Effector memory CD4-positive, alpha-beta T cell (primary cell): ENCODE measurements around the gene FAM187B.
A peak's percentile ranks its signal among the peaks of the same experiment; 100 is the strongest.
"Not testable (repeated sequence)": the region's sequence is repeated elsewhere in the genome, so short reads cannot be mapped to it uniquely, and the experiment has no call there.

ENCODE experiments used
- DNase-seq, 3 donors: peaks; one replicate each; pipeline ENCODE4 v3.0.0-alpha.2; 2020
- H3K27ac ChIP-seq: 2 replicates; pipeline ENCODE4 v1.7.0; 2013; ENCODE audit warnings: mild to moderate bottlenecking, low read length, moderate library complexity; ENCODE audit not compliant: insufficient read depth, poor library complexity, severe bottlenecking
- H3K27me3 ChIP-seq: replicated peaks from 2 replicates; pipeline ENCODE4 v1.7.0; 2013; ENCODE audit warnings: mild to moderate bottlenecking, low read length; ENCODE audit not compliant: insufficient read depth, control insufficient read depth, poor library complexity, severe bottlenecking
- H3K36me3 ChIP-seq: 2 replicates; pipeline ENCODE4 v1.7.0; 2013; ENCODE audit warnings: mild to moderate bottlenecking, low read length, moderate library complexity; ENCODE audit not compliant: control insufficient read depth, insufficient read depth
- H3K4me1 ChIP-seq: 2 replicates; pipeline ENCODE4 v1.7.0; 2013; ENCODE audit warnings: low read length, mild to moderate bottlenecking; ENCODE audit not compliant: control insufficient read depth, insufficient read depth, poor library complexity, severe bottlenecking
- H3K4me3 ChIP-seq: 2 replicates; pipeline ENCODE4 v1.7.0; 2013; ENCODE audit warnings: low read length, low read depth, mild to moderate bottlenecking; ENCODE audit not compliant: insufficient read depth, poor library complexity, severe bottlenecking
- H3K9me3 ChIP-seq: 2 replicates; pipeline ENCODE4 v1.7.0; 2013; ENCODE audit warnings: mild to moderate bottlenecking, low read length, moderate library complexity; ENCODE audit not compliant: control insufficient read depth

FAM187B gene

GRCh38 chr19:35199481-35199880 lies 29.1 kb downstream of the FAM187B start:
- no peaks in the 10 kb centered on the region for H3K9me3 ChIP-seq
- H3K27me3 ChIP-seq: no peaks in the 10 kb centered on the region
- H3K4me3 ChIP-seq: no peak overlapping the region
- peaks cover 11% of the 10 kb centered on the region for H3K4me1 ChIP-seq
- no peaks in the 10 kb centered on the region for H3K36me3 ChIP-seq
- no peak overlapping the region for H3K27ac ChIP-seq
- DNase-seq: no peak

- H3K27ac ChIP-seq, H3K9me3 ChIP-seq, H3K36me3 ChIP-seq, H3K27me3 ChIP-seq, DNase-seq, H3K4me1 ChIP-seq, H3K4me3 ChIP-seq: not testable (repeated sequence)
Measured at GRCh38 chr19:35196861-35197260, 31.7 kb downstream of the FAM187B start.

- no peaks in the 10 kb centered on the region for H3K9me3 ChIP-seq
- H3K27me3 ChIP-seq: no peaks in the 10 kb centered on the region
- no peak for DNase-seq
- H3K4me3 ChIP-seq: no peak overlapping the region
- no peak overlapping the region for H3K27ac ChIP-seq
- no peaks in the 10 kb centered on the region for H3K4me1 ChIP-seq
- no peaks in the 10 kb centered on the region for H3K36me3 ChIP-seq
Measured at GRCh38 chr19:35195830-35196229, 32.7 kb downstream of the FAM187B start.

- Histone ChIP-seq H3K4me1 (no peaks in the 10 kb centered on the region), H3K9me3 (no peaks in the 10 kb centered on the region), H3K27me3 (no peaks in the 10 kb centered on the region), H3K4me3 (no peak overlapping the region), H3K27ac (no peak overlapping the region), H3K36me3 (no peaks in the 10 kb centered on the region)
- no peak for DNase-seq
Measured at GRCh38 chr19:35194012-35194984, 34.2 kb downstream of the FAM187B start.

GRCh38 chr19:35184884-35185283 lies 43.7 kb downstream of the FAM187B start:
- Histone ChIP-seq H3K27ac (no peak overlapping the region), H3K9me3 (no peaks in the 10 kb centered on the region), H3K4me3 (no peak overlapping the region), H3K4me1 (no peaks in the 10 kb centered on the region), H3K36me3 (no peaks in the 10 kb centered on the region), H3K27me3 (no peaks in the 10 kb centered on the region)
- DNase-seq: no peak

- Histone ChIP-seq H3K27ac (no peak overlapping the region), H3K36me3 (no peaks in the 10 kb centered on the region), H3K27me3 (no peaks in the 10 kb centered on the region), H3K4me3 (no peak overlapping the region), H3K9me3 (no peaks in the 10 kb centered on the region), H3K4me1 (no peaks in the 10 kb centered on the region)
- no peak for DNase-seq
Measured at GRCh38 chr19:35184267-35184666, 44.3 kb downstream of the FAM187B start.

- no peak overlapping the region for H3K4me3 ChIP-seq
- no peak for DNase-seq
- H3K36me3 ChIP-seq: no peaks in the 10 kb centered on the region
- no peaks in the 10 kb centered on the region for H3K27me3 ChIP-seq
- H3K9me3 ChIP-seq: no peaks in the 10 kb centered on the region
- H3K27ac ChIP-seq: no peak overlapping the region
- peaks cover 3% of the 10 kb centered on the region for H3K4me1 ChIP-seq
Measured at GRCh38 chr19:35181387-35181786, 47.2 kb downstream of the FAM187B start.

- peak overlapping the region; percentile 13 for H3K4me3 ChIP-seq
- peaks cover 3% of the 10 kb centered on the region for H3K4me1 ChIP-seq
- no peaks in the 10 kb centered on the region for H3K9me3 ChIP-seq
- no peak overlapping the region for H3K27ac ChIP-seq
- no peaks in the 10 kb centered on the region for H3K27me3 ChIP-seq
- no peak for DNase-seq
- no peaks in the 10 kb centered on the region for H3K36me3 ChIP-seq
Measured at GRCh38 chr19:35179830-35180229, 48.7 kb downstream of the FAM187B start.

GRCh38 chr19:35178701-35179100 lies 49.8 kb downstream of the FAM187B start:
- Histone ChIP-seq H3K27me3 (no peaks in the 10 kb centered on the region), H3K4me1 (peaks cover 3% of the 10 kb centered on the region), H3K27ac (no peak overlapping the region), H3K4me3 (no peak overlapping the region), H3K36me3 (no peaks in the 10 kb centered on the region), H3K9me3 (no peaks in the 10 kb centered on the region)
- no peak for DNase-seq

GRCh38 chr19:35177377-35178274 lies 50.9 kb downstream of the FAM187B start:
- DNase-seq: no peak
- Histone ChIP-seq H3K27me3 (no peaks in the 10 kb centered on the region), H3K4me1 (peaks cover 3% of the 10 kb centered on the region), H3K36me3 (peaks cover 2% of the 10 kb centered on the region), H3K9me3 (no peaks in the 10 kb centered on the region), H3K4me3 (no peak overlapping the region), H3K27ac (no peak overlapping the region)
